SK-N-DZ (cell line): ENCODE results near the gene PWWP3B. TPM values are rescaled to one million over a fixed set of nuclear protein-coding genes. Genes with fewer than 3 reads are reported as not detected.
"Not testable (repeated sequence)": the region's sequence is repeated elsewhere in the genome, so short reads cannot be mapped to it uniquely, and the experiment has no call there.

Experiments
- DNase-seq: peaks from one replicate; pipeline ENCODE4 v3.0.0-alpha.2; 2015; ENCODE audit warnings: low spot score
- polyA plus RNA-seq, 2 experiments: library from polyadenylated mRNA; depleted of rRNA; stranded (reverse); fragments of >200 nt; gene quantifications; 2 replicates each; pipeline ENCODE4 v1.2.3, GENCODE V29; 2014

Gene PWWP3B
- 0.02 TPM in 1 of 2 replicates, not detected in the other for polyA plus RNA-seq (2014; cell fraction: cytosol; rRNA removed)
- polyA plus RNA-seq (2014; cell fraction: nucleus; rRNA removed) = not detected in 2 replicates

GRCh38 chrX:106168107-106168506, at the start of gene PWWP3B:
Gene PWWP3B (plus strand): TSS chrX:106168305. CDS start chrX:106205433, 37,128 bp downstream.
- no peak for DNase-seq

GRCh38 chrX:106139048-106139447, 29.1 kb upstream of the PWWP3B start:
- no peak for DNase-seq

GRCh38 chrX:106144755-106145639, 23.1 kb upstream of the PWWP3B start:
- no peak for DNase-seq

- DNase-seq = no peak
Measured at GRCh38 chrX:106150701-106151100, 17.4 kb upstream of the PWWP3B start.

GRCh38 chrX:106159861-106160282, 8.2 kb upstream of the PWWP3B start:
- no peak for DNase-seq

GRCh38 chrX:106170318-106170717, 2.2 kb downstream of the PWWP3B start:
- no peak for DNase-seq

- DNase-seq = no peak
Measured at GRCh38 chrX:106171293-106171820, 3.3 kb downstream of the PWWP3B start.

GRCh38 chrX:106177106-106177981, 9.2 kb downstream of the PWWP3B start:
- DNase-seq = peak; percentile 10

- DNase-seq = no peak
Measured at GRCh38 chrX:106177982-106178321, 9.8 kb downstream of the PWWP3B start.

- DNase-seq = no peak
Measured at GRCh38 chrX:106178826-106179225, 10.7 kb downstream of the PWWP3B start.

- not testable (repeated sequence) for DNase-seq
Measured at GRCh38 chrX:106183685-106184084, 15.6 kb downstream of the PWWP3B start.

- DNase-seq = no peak
Measured at GRCh38 chrX:106201502-106202178, 33.5 kb downstream of the PWWP3B start.

GRCh38 chrX:106203315-106203714, 35.2 kb downstream of the PWWP3B start:
- DNase-seq = no peak

- DNase-seq = no peak
Measured at GRCh38 chrX:106208154-106208553, 40.0 kb downstream of the PWWP3B start.
